ENCODE data around the gene GID8. TPM values are rescaled to one million over a fixed set of nuclear protein-coding genes. Genes with fewer than 3 reads are reported as not detected.

Gene GID8
- total and polyA plus RNA-seq, 2 of the 13 experiments (the other 11 are each of a cell fraction or from before 2014, with no cell fraction given) = 39.6 to 59.8 TPM

- TF ChIP-seq NONO (IDR thresholded peaks at IDR 0.05) = no peak
- TF ChIP-seq NONO (CRISPR knock-in tag; conservative IDR thresholded peaks at IDR 0.05) = peak; percentile 98
- peak; percentile 95 for TF ChIP-seq ZNF335 (CRISPR knock-in tag; IDR thresholded peaks at IDR 0.05)
- TF ChIP-seq EED (CRISPR knock-in tag; IDR thresholded peaks at IDR 0.05) = peak; percentile 90
- peak; percentile 87 for TF ChIP-seq SALL1 (CRISPR knock-in tag; IDR thresholded peaks at IDR 0.05)
- peak; percentile 62; the same call in 1 of the 2 replicates for TF ChIP-seq ZNF260 (CRISPR knock-in tag; IDR thresholded peaks at IDR 0.05; ENCODE audit: borderline replicate concordance, low read depth)
- TF ChIP-seq FOXA1 (IDR thresholded peaks at IDR 0.05) = no peak
- TF ChIP-seq FOXA1 (CRISPR knock-in tag; IDR thresholded peaks at IDR 0.05) = peak; percentile 29; the same call in 1 of the 2 replicates
- TF ChIP-seq ZNF547 (CRISPR knock-in tag; IDR thresholded peaks at IDR 0.05) = peak; percentile 96
- peak; percentile 85 for TF ChIP-seq ZNF607 (CRISPR knock-in tag; IDR thresholded peaks at IDR 0.05; ENCODE audit: borderline replicate concordance)
- peak; percentile 72 for TF ChIP-seq HNRNPL (IDR thresholded peaks at IDR 0.05; ENCODE audit: low read depth, low read length)
- peak; percentile 94; the same call in 1 of the 2 replicates for TF ChIP-seq ZNF317 (CRISPR knock-in tag; IDR thresholded peaks at IDR 0.05)
- TF ChIP-seq, protein P1, sequence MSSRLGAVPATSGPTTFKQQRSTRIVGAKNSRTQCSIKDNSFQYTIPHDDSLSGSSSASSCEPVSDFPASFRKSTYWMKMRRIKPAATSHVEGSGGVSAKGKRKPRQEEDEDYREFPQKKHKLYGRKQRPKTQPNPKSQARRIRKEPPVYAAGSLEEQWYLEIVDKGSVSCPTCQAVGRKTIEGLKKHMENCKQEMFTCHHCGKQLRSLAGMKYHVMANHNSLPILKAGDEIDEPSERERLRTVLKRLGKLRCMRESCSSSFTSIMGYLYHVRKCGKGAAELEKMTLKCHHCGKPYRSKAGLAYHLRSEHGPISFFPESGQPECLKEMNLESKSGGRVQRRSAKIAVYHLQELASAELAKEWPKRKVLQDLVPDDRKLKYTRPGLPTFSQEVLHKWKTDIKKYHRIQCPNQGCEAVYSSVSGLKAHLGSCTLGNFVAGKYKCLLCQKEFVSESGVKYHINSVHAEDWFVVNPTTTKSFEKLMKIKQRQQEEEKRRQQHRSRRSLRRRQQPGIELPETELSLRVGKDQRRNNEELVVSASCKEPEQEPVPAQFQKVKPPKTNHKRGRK (CRISPR knock-in tag; IDR thresholded peaks at IDR 0.05) = no peak
- peak; percentile 90 for TF ChIP-seq ZNF264 (CRISPR knock-in tag; IDR thresholded peaks at IDR 0.05)
- peak; percentile 45; the same call in 1 of the 2 replicates for TF ChIP-seq ZNF460 (CRISPR knock-in tag; IDR thresholded peaks at IDR 0.05; ENCODE audit: borderline replicate concordance)
- no peak for TF ChIP-seq FLYWCH1 (CRISPR knock-in tag; IDR thresholded peaks at IDR 0.05)
- TF ChIP-seq TCF12 (IDR thresholded peaks at IDR 0.05) = no peak
- peak; percentile 81 for TF ChIP-seq TCF12 (CRISPR knock-in tag; IDR thresholded peaks at IDR 0.05)
- TF ChIP-seq IRF2 (CRISPR knock-in tag; IDR thresholded peaks at IDR 0.05) = peak; percentile 97
- TF ChIP-seq E2F1 (CRISPR knock-in tag; IDR thresholded peaks at IDR 0.05) = peak; percentile 93
- peak; percentile 91 for TF ChIP-seq NFYB (CRISPR knock-in tag; IDR thresholded peaks at IDR 0.05)
- peak; percentile 95; the same call in 1 of the 2 replicates for TF ChIP-seq ZNF761 (CRISPR knock-in tag; conservative IDR thresholded peaks at IDR 0.05)
- TF ChIP-seq GPBP1L1 (CRISPR knock-in tag; IDR thresholded peaks at IDR 0.05) = no peak
- peak; percentile 85; the same call in 1 of the 2 replicates for TF ChIP-seq BRF2 (CRISPR knock-in tag; IDR thresholded peaks at IDR 0.05)
- TF ChIP-seq KLF13 (CRISPR knock-in tag; IDR thresholded peaks at IDR 0.05) = peak; percentile 52; the same call in 1 of the 2 replicates
- peak; percentile 93 for TF ChIP-seq TSC22D2 (CRISPR knock-in tag; IDR thresholded peaks at IDR 0.05; ENCODE audit: borderline replicate concordance)
- TF ChIP-seq ZBTB42 (CRISPR knock-in tag; IDR thresholded peaks at IDR 0.05) = peak; percentile 89
These were observed 461 bp upstream of the GID8 start (continued) for GRCh38 chr20:62937268-62938104.
